GM18505 (cell line): Measurements from ENCODE around the gene AGAP1.
"Not testable (repeated sequence)": the region's sequence is repeated elsewhere in the genome, so short reads cannot be mapped to it uniquely, and the experiment has no call there.

Experiments
- ATAC-seq: cut with Tn5 transposase; IDR thresholded peaks from one replicate; pipeline ENCODE4 v1.9.1; 2021; ENCODE audit not compliant: unreplicated experiment
- POLR2A ChIP-seq: IDR thresholded peaks from 4 replicates; pipeline ENCODE4 v1.6.1; 2011; ENCODE audit warnings: borderline replicate concordance; ENCODE audit not compliant: insufficient read depth, insufficient read length; ENCODE audit errors: extremely low read depth

The AGAP1 gene

DNA sequence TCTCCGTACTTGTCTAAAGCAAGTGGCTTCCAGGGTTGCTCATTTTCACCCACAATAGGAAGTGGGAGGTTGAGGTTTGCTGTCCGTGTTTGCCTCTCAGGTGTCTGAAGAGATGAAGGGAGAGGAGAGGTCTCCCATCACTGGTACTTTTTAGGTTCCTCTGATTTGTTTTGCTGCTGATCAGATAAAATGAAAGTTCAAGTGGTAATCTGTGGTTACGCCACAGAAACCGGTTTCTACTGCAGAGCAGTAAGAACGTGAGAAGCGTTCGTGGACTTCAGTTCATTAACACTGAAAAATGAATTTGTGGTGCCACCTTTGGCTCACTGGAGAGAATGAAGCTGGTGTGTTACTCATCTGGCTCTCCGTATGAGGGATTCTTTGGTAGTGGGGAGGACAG lies 556.1 kb downstream of the AGAP1 start:
- no peak for ATAC-seq
- TF ChIP-seq POLR2A: no peak

DNA sequence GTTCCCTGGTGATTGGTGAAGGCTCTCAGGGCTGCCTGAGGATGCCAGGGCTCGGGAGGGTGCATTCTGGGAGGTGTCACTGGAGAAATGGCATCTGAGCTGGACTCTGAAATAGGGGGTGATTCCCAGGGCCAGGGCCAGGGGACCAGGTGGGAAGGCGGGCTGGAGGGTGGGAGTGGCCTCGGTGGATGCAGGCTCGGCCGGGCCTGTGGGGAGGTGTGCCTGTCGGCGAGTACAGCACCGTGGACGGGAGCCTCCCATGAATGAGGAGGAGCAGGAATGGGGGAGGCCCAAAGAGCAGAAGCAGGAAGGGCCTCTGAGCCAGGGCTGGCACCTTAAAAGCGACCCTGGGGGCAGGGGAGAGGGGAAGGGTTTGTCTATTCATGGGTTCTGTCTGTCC lies 557.5 kb downstream of the AGAP1 start:
- ATAC-seq: no peak
- TF ChIP-seq POLR2A: no peak

DNA sequence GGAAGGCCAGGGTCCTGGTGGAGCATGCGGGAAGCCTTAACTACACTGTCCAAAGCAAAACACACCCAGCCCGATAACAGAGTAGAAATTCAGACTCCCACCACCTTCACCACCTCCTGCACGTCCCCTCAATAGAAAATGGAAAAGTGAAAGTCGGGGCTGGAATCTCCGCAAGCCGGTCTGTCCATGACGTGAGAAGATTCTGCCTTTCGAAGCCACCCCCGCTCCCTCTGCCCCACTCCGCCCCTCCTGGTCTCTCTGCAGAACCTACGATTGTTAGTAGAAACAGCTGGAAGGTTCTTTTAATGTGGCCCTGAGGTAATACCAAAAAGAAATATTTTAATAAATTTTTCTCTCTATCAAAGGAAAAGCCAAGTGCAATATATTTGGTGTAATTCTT lies 558.0 kb downstream of the AGAP1 start:
- ATAC-seq: no peak
- no peak for TF ChIP-seq POLR2A

DNA sequence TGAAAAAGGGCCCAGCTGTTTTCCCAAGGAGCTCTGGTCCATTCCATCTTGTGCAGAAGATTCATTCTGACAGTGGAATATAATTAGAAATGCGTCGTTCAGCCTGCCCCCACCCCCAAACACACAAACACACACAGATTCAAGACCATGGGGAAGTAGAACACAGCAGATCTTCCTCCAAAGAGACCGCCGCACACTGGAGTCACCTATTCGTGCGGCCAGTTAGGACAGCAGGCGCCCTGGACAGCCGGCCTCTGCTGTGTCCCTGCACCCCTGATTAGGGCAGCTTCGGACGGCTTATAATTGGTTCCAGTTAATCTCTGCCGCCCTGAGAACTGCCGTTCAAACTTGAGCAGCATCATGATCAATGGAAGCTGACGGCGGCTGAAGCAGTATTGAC lies 558.4 kb downstream of the AGAP1 start:
- TF ChIP-seq POLR2A: no peak
- ATAC-seq: no peak

DNA sequence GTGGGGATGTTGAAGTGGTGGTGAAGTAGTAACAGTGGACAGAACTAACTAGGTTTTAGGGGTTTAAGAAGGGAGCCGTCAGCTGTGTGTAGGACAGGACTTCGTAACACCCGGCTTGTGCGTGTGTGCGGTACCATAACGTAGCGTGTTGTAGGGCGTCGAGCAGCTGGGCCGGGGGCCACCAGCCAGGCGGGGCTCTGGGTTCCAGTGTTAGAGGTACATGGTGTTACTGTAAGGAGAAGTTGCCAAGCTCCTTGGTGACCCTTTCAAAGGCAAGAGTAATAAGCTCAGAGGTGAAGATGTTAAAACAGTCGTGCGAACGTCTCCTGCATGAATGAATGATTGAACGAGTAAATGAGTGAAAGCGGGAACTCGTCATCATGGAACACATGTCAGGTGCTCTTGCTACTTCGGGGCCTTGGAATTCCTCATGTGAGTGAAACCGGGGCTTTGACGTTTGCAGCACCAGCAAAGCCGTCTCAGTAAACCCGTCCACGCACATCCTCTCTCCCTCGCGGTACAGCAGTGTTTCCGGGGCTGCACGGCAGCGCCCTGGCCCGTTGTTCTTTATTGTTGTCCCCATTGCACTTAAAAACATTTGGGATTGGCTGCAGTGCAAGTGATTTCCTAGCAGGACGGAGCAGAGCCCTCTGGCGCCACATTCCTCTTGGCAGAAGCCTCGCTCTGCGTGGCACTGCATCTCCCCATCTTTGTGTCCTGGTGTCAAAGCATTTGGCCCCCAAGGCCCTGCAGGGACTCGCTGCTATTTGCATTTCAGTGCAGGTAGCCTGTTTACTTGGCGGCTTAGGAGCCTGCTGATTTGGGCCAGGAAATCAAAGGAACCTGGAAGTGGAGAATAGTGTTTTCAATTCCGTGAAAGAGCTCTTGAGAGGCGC lies 559.3 kb downstream of the AGAP1 start:
- no peak for TF ChIP-seq POLR2A
- no peak for ATAC-seq

DNA sequence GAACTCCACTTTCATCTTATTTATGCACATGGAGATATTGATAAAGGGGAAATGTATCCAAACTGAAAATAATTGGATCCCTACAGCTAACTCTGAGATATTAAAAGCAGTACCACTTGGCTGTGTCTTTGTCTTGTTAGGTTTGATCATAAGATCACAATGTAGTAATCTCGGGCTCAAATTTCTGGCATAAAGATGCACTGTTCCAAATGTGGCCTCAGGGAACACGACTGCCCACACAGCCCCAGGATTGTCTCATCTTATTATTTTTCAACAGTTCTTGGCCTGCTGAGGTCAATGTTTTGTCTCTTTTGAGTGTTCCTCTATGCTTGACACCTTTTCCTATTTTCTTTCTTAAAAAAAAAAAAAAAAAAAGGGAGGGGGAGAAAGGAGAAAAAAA lies 560.3 kb downstream of the AGAP1 start:
- ATAC-seq: no peak
- TF ChIP-seq POLR2A: no peak

DNA sequence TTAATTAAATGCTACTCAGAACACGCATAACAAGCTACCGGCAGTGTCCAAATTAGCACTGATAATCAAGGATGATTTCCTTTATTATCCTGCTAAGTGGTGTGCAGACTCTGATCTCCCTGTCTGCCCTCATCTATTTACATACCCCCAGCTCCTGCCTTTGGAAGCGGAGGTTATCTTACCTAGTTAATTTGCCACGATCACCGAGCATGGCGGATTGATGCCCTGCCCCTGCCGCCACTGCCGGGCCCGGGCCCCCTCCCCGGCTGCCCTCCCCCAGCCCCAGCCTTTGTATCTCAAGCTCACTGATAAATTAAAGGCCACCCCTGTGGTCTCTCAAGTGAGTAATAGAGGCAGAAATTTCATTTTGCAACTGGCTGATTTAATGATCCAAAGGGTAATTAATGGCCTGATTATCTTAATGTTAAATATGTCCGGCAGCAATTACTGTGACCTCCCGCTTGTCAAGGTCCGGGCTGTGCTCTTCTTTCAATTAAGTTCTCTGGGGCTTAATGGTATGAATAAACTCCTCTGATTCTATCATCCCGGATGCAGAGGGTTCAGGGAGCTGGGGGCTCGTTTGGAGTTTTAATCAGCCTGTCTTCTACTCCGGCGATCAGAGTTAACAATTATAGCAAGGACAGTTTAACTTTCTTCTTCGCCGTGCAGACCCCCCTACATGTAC lies 560.9 kb downstream of the AGAP1 start:
- no peak for TF ChIP-seq POLR2A
- ATAC-seq: no peak

DNA sequence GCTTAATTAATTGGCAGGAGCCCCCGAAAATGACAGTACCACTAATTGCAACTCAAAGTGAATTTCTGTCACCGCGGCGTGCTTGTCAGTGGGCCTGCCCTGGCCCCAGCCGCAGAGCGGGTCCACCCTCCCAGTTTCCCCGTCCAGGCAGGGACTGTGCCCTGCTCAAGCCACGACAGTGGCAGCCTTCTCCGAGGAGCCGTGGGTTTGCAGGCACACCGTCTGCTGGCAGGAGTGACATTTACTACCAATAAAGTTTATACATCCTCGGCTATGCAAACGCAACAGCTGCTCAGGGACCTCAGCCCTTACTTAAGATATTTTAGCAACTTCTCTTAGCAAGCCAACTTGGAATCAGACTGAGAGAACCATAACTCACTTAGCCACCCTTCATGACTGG lies 561.6 kb downstream of the AGAP1 start:
- ATAC-seq: no peak
- TF ChIP-seq POLR2A: no peak

DNA sequence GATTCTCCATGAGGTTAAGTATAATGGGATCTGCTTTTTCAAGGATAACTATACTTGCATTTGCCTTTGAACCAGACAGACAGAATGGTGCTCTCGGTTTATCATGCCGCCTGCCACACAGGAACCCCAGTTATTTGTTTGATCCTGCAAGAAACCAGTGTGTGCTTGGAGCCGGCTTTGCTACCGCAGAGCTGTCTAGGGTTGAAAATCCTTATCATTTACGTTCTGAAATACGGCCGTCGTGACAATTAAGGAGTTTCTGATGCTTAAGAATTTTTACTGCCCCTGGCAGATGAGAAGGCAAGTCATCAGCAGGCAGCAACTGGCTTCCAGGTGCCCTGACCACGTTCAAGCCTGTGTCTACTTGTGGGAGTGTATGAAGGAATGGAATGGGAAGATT lies 562.3 kb downstream of the AGAP1 start:
- no peak for TF ChIP-seq POLR2A
- ATAC-seq: no peak

DNA sequence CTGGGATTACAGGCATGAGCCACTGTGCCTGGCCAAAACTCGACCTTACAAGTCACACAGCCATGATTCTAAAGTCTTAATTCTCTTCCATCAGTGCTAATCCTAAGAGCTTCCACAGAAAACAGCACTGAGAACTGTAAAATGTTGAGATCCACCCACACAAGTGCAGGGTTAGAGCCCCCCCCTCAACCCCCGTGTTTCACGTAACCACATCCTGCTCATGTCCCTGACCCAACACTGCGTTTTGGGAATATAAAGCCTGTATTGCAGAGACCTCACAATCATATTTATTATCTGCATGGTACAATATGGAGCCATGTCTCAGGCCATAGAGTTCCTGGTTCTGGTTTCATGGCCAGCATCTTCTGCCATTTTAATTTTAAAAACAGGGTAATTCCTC lies 563.5 kb downstream of the AGAP1 start:
- no peak for TF ChIP-seq POLR2A
- no peak for ATAC-seq

DNA sequence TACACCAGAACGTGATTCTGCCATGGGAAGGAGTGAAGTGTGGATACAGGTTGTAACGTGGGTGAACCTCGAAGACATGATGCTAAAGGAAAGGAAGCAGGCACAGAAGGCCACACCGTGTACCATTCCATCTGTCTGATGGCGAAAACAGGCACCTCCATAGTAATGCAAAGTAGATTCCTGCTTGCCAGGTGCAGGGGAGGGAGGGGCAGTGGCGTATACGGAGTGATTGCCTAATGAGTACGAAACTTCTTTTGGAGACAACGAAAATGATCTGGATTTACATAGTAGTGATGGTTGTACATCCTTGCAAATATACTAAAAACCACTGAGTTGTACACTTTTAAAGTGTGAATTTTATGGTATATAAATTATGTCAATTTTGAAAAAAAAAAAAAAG lies 567.7 kb downstream of the AGAP1 start:
- no peak for TF ChIP-seq POLR2A
- no peak for ATAC-seq

DNA sequence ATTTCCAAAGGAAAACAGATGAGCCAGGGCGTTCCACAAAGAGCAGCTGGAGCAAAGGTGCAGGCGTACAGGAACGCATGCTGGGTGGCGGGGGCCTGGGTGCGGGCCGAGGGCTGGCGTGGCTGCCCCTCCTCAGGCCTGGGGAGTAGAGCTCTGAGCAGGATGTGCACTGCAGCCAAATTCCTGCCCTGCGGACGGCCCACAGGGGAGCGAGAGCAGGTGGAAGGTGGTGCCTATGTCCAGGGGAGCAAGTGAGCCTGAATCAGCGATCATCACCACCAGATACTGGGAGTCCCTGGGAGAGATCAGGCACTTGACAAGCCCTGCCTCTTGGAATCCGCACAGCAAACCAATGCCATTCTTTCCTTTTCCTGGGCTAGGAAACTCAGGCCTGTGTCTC lies 568.1 kb downstream of the AGAP1 start:
- no peak for ATAC-seq
- TF ChIP-seq POLR2A: no peak

DNA sequence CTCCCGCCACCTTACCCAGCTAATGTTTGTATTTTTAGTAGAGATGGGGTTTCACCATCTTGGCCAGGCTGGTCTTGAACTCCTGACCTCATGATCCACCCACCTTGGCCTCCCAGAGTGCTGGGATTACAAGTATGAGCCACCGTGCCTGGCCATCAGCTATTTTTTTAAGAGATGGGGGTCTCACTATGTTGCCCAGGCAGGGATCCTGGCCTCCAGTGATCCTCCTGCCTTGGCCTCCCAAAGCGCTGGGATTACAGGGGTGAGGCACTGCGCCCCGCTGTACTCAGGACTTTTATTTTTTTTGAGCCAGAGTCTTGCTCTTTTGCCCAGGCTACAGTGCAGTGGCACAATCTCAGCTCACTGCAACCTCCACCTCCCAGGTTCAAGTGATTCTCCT lies 569.0 kb downstream of the AGAP1 start:
- not testable (repeated sequence) for ATAC-seq

DNA sequence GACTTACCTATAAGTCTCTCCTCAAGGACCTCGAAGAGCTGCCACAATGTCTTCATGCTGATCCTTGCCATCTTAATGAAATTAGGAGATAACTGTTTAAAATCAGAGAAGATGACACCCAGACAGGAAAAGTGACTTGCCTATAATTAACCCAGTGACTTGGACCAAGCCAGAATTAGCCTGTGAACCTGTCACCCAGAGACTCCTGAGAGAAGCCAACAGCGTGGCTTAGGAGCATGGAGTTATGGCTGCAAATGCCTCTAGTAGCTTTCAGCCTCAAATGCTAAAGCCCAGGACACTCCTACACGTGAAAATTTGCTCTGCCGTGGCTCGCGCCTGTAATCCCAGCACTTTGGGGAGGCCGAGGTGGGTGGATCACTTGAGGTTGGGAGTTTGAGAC lies 570.2 kb downstream of the AGAP1 start:
- no peak for TF ChIP-seq POLR2A
- ATAC-seq: no peak
